CD14-positive monocyte (primary cell): ENCODE data around the gene PLCH2. TPM values are rescaled to one million over a fixed set of nuclear protein-coding genes. Genes with fewer than 3 reads are reported as not detected.

Experiments
- DNase-seq, 3 donors: peaks; one replicate each; pipeline ENCODE4 v3.0.0-alpha.2; 2011 to 2022
- H2AFZ ChIP-seq: 2 replicates; pipeline ENCODE4 v1.6.0; 2012; ENCODE audit warnings: mild to moderate bottlenecking, low read depth, low read length, inconsistent platforms; ENCODE audit not compliant: insufficient read depth, poor library complexity, severe bottlenecking
- H3K27ac ChIP-seq, 2 donors: 1 replicate in 1 of 2; 2 replicates in 1 of 2; pipeline ENCODE4 v1.5.1; 2012 to 2013; ENCODE audit warnings: low read length in 2 of 2, control low read depth in 1 of 2, inconsistent platforms in 1 of 2, low read depth in 1 of 2, mild to moderate bottlenecking in 1 of 2
- H3K27me3 ChIP-seq, 2 donors: one replicate each; pipeline versions ENCODE4 v1.6.0 to v1.6.1; 2011 to 2013; ENCODE audit warnings: low read length in 2 of 2; ENCODE audit not compliant: control insufficient read depth in 2 of 2, insufficient read depth in 2 of 2
- H3K36me3 ChIP-seq, 2 donors: replicated peaks in 1 of 2; 1 replicate in 1 of 2; 2 replicates in 1 of 2; pipeline versions ENCODE4 v1.5.1 to v1.6.1; 2012 to 2013; ENCODE audit warnings: low read length in 2 of 2, control low read depth in 1 of 2, inconsistent platforms in 1 of 2, mild to moderate bottlenecking in 1 of 2; ENCODE audit not compliant: insufficient read depth in 2 of 2, control insufficient read depth in 1 of 2
- H3K4me1 ChIP-seq, 2 donors: 1 replicate in 1 of 2; 2 replicates in 1 of 2; pipeline versions ENCODE4 v1.5.1 to v1.6.1; 2012 to 2013; ENCODE audit warnings: low read length in 2 of 2, control low read depth in 1 of 2, inconsistent platforms in 1 of 2, mild to moderate bottlenecking in 1 of 2, moderate library complexity in 1 of 2; ENCODE audit not compliant: insufficient read depth in 2 of 2, control insufficient read depth in 1 of 2
- H3K4me2 ChIP-seq: replicated peaks from 2 replicates; pipeline ENCODE3; 2012; ENCODE audit warnings: low read length, moderate library complexity, mild to moderate bottlenecking; ENCODE audit not compliant: poor library complexity, severe bottlenecking; ENCODE audit errors: extremely low read depth
- H3K4me3 ChIP-seq, 3 experiments: fragments of 200-600 bp in 1 of 3; sonication (generic) in 1 of 3; replicated peaks in 1 of 3; 1 replicate in 2 of 3; 2 replicates in 1 of 3; pipeline ENCODE4 v1.5.1; 2011 to 2013; ENCODE audit warnings: low read length in 3 of 3, mild to moderate bottlenecking in 3 of 3, control low read depth in 2 of 3, low read depth in 2 of 3, inconsistent platforms in 1 of 3, moderate library complexity in 1 of 3
- H3K79me2 ChIP-seq: 2 replicates; pipeline ENCODE4 v1.6.0; 2012; ENCODE audit warnings: mild to moderate bottlenecking, control low read depth, inconsistent platforms, low read length, moderate library complexity; ENCODE audit not compliant: insufficient read depth
- H3K9ac ChIP-seq: 2 replicates; pipeline ENCODE4 v1.6.0; 2017; ENCODE audit warnings: low read length, mild to moderate bottlenecking; ENCODE audit not compliant: insufficient read depth, poor library complexity, severe bottlenecking
- H3K9me3 ChIP-seq, 2 donors: replicated peaks in 1 of 2; 1 replicate in 1 of 2; 2 replicates in 1 of 2; pipeline versions ENCODE4 v1.5.1 to v1.6.1; 2012 to 2013; ENCODE audit warnings: low read length in 2 of 2, control low read depth in 1 of 2; ENCODE audit not compliant: control insufficient read depth in 1 of 2, insufficient read depth in 1 of 2
- H4K20me1 ChIP-seq: 2 replicates; pipeline ENCODE4 v1.6.0; 2012; ENCODE audit warnings: mild to moderate bottlenecking, low read length, control low read depth, moderate library complexity; ENCODE audit not compliant: insufficient read depth
- H3K27ac Mint-ChIP-seq, 7 donors: one replicate each; pipeline ENCODE4 v1.8.0; 2020; ENCODE audit warnings: mild to moderate bottlenecking in 7 of 7, mixed read lengths in 7 of 7, moderate library complexity in 6 of 7, inconsistent platforms in 2 of 7
- H3K27me3 Mint-ChIP-seq, 3 donors: one replicate each; pipeline ENCODE4 v1.8.0; 2021 to 2022; ENCODE audit warnings: low read depth in 3 of 3, mild to moderate bottlenecking in 3 of 3, mixed read lengths in 3 of 3, moderate library complexity in 3 of 3, inconsistent platforms in 1 of 3
- H3K36me3 Mint-ChIP-seq, 2 donors: one replicate each; pipeline ENCODE4 v1.8.0; 2020; ENCODE audit warnings: mixed read lengths in 2 of 2, inconsistent platforms in 1 of 2, mild to moderate bottlenecking in 1 of 2
- H3K4me1 Mint-ChIP-seq: one replicate; pipeline ENCODE4 v1.8.0; 2020; ENCODE audit warnings: mild to moderate bottlenecking, mixed read lengths
- H3K4me3 Mint-ChIP-seq, 2 donors: one replicate each; pipeline ENCODE4 v1.8.0; 2020; ENCODE audit warnings: mild to moderate bottlenecking in 2 of 2, mixed read lengths in 2 of 2, moderate library complexity in 1 of 2
- H3K9me3 Mint-ChIP-seq, 7 donors: one replicate each; pipeline ENCODE4 v1.8.0; 2020 to 2022; ENCODE audit warnings: mixed read lengths in 7 of 7, mild to moderate bottlenecking in 6 of 7, moderate library complexity in 6 of 7, inconsistent platforms in 2 of 7
- CTCF ChIP-seq: fragments of 200-600 bp; IDR thresholded peaks from one replicate; pipeline ENCODE4 v1.8.0; 2022; ENCODE audit warnings: antibody characterized with exemption, mild to moderate bottlenecking
- WGBS: methylation state at CpG from one replicate; pipeline ENCODE4 v1.1.5; 2013; ENCODE audit warnings: missing lambda C conversion rate; ENCODE audit not compliant: insufficient coverage; 5-methylcytosine and 5-hydroxymethylcytosine counted together
- intact Hi-C, 2 donors: fragments of 100-400 bp; cut with micrococcal nuclease; formaldehyde crosslinking; loops; one replicate each; pipeline versions ENCODE4 v1.15.0 to v1.15.1; 2023
- polyA plus RNA-seq, 3 donors: library from polyadenylated mRNA; depleted of rRNA in 1 of 3; unstranded in 2 of 3; stranded (reverse) in 1 of 3; fragments of 300-500 nt in 2 of 3; fragments of >200 nt in 1 of 3; fragmentation: Illumina TruSeq in 2 of 3; gene quantifications; 1 replicate in 2 of 3; 2 replicates in 1 of 3; pipeline ENCODE4 v1.2.3, GENCODE V29; 2012 to 2021

PLCH2 gene
- polyA plus RNA-seq, 3 donors = 1.2 TPM; not detected in 2

- Mint-ChIP-seq H3K4me1 (peaks cover 8% of the 10 kb centered on the region), H3K9me3 (no peaks in the 10 kb centered on the region), H3K27ac (no peak overlapping the region), H3K27me3 (peaks cover 0 to 5% (median under 1%) of the 10 kb centered on the region in 3 donors), H3K4me3 (no peak overlapping the region), H3K36me3 (peaks cover 8 to 15% of the 10 kb centered on the region in 2 donors)
- TF ChIP-seq CTCF = no peak
- no peak overlapping the region for H3K27ac ChIP-seq
- 84% methylated on average over 32 of the region's 36 CpGs for WGBS
- H3K79me2 ChIP-seq = no peaks in the 10 kb centered on the region
- no peak overlapping the region for H2AFZ ChIP-seq
- H3K27me3 ChIP-seq = no peaks in the 10 kb centered on the region
- H3K4me1 ChIP-seq = peaks cover 10% of the 10 kb centered on the region in 2 donors
- H3K4me3 ChIP-seq = no peak overlapping the region
- DNase-seq = no peak
- intact Hi-C loops = no loop called here
- H3K4me2 ChIP-seq = no peak overlapping the region
- no peak overlapping the region for H3K9ac ChIP-seq
- H3K9me3 ChIP-seq = no peaks in the 10 kb centered on the region
- H4K20me1 ChIP-seq = peaks cover 32% of the 10 kb centered on the region
- H3K36me3 ChIP-seq = peaks cover 22 to 23% of the 10 kb centered on the region in 2 donors
These were observed 28.3 kb downstream of the PLCH2 start for GRCh38 chr1:2504225-2504948.

DNA sequence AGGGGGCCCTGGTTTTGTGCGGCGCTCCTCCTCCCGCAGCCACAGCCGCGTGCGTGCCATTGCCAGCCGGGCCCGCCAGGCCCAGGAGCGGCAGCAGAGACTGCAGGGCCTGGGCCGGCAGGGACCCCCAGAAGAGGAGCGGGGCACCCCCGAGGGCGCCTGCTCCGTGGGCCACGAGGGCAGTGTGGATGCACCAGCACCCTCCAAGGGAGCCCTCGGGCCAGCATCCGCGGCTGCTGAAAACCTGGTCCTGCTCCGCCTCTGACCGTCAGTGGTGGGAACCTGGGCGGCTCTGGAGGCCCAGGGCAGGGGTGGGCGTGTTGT lies 28.8 kb downstream of the PLCH2 start:
- no peak overlapping the region for H3K4me2 ChIP-seq
- H3K79me2 ChIP-seq = no peaks in the 10 kb centered on the region
- H3K9me3 ChIP-seq = no peaks in the 10 kb centered on the region
- H3K9ac ChIP-seq = no peak overlapping the region
- DNase-seq = no peak
- Mint-ChIP-seq H3K27me3 (peaks cover 0 to 5% (median 0%) of the 10 kb centered on the region in 3 donors), H3K4me1 (peaks cover 6% of the 10 kb centered on the region), H3K4me3 (no peak overlapping the region), H3K27ac (no peak overlapping the region), H3K36me3 (peaks cover 12 to 20% of the 10 kb centered on the region in 2 donors), H3K9me3 (no peaks in the 10 kb centered on the region)
- H3K36me3 ChIP-seq = peaks cover 27 to 28% of the 10 kb centered on the region in 2 donors
- H3K27me3 ChIP-seq = no peaks in the 10 kb centered on the region
- intact Hi-C loops = no loop called here
- no peak overlapping the region for H2AFZ ChIP-seq
- 71% methylated on average over 22 of the region's 22 CpGs for WGBS
- no peak overlapping the region for H3K4me3 ChIP-seq
- no peak overlapping the region for H3K27ac ChIP-seq
- TF ChIP-seq CTCF = no peak
- H4K20me1 ChIP-seq = peaks cover 37% of the 10 kb centered on the region
- H3K4me1 ChIP-seq = peaks cover 5% of the 10 kb centered on the region in 2 donors
